Superior temporal gyrus (tissue), 1 donor: ENCODE data around the gene SEMA3D.

Source experiments
- DNase-seq: peaks from one replicate; pipeline ENCODE4 v3.0.0-alpha.2; 2016; ENCODE audit errors: extremely low spot score

The SEMA3D gene

DNA sequence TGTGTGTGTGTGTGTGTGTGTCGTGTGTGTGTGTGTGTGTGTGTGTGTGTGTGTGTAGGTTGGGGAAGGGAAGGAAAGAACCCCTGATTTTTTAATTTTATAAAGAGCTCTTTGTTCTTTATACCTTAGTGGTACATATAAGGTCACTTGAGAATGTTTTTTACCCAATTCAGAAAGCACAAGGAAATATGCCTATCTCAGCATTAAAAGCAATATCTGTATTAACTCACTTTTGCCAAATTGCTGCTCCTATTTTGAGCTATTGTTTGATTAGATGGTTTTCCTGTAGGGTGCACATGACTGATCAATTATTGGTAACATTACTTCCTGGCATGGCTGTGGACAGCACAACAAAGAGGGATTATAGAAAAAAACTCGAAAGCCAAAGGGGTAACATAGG, 60.5 kb downstream of the SEMA3D start:
- DNase-seq: no peak

DNA sequence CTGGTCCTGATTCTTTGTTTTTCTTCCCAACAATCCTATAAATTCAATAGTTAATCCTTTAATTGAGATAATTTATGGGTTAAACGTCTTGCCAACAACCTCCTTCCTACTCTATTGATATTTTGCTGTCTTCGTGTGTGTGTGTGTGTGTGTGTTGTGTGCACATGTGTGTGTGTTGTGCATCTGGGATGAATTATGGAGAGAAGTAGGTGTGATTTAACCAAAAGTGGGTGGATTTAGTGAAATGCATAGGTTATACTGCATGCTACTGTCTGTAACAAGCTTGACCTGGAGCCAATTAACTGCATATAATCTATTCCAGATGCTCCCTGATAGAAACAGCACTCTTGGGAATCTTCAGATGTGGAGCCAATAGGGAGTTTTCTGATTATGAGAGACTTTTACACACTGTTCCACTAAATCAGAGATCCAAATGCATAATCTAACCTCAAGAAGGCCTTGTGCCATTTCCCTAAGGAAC, 61.2 kb downstream of the SEMA3D start:
- no peak for DNase-seq

DNA sequence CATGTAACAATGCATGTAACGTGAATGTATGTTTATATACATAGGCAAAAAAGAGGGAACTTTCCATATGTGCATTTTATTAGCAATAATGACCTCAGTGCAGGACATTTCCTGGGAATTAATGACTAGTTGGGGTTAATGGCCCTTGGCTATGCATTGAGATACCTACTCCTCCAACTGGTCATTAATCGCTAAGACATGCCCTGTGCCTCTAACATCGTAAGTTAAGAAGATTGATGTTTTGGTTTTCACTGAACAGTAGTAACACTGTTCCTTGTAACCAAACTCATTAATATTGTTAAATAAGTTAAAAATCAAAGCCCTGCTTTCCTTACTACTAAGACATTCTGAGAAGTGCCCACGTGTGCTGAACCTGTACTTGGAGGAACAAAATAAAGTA, 61.7 kb downstream of the SEMA3D start:
- DNase-seq: no peak

DNA sequence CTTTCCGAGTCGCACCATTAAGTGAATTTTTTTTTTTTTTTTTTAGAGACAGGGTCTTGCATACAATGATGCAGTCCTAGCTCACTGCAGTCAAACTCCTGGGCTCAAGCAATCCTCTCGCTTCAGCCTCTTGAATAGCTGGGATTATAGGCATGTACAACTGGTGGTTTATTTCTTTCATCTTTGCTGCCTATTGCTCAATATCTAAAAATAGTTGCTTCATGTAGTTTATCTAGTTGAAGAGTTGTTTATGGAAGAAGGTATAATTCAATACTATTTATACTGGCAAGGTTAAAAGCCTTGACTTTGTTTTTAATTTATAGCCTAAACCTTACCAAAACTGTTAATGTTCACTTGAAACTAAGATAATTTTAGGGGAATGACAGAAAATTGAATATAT, 66.9 kb downstream of the SEMA3D start:
- no peak for DNase-seq

DNA sequence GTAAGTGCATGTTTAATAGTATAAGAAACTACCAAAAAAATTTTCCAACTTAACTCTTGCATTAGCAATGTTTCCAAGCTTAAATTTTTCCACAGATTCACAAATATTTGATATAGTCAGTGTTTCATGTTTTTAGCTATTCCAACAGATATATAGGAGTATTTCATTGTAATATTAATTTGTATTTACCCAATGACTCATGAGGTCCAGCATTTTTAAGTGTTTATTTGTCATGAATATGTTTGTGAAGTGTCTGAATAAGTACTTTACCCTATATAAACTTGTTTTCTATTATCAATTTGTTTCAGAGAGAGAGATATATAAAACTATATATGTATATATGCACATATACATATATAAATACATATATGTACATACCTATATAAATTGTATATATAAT, 71.0 kb downstream of the SEMA3D start:
- DNase-seq: no peak

DNA sequence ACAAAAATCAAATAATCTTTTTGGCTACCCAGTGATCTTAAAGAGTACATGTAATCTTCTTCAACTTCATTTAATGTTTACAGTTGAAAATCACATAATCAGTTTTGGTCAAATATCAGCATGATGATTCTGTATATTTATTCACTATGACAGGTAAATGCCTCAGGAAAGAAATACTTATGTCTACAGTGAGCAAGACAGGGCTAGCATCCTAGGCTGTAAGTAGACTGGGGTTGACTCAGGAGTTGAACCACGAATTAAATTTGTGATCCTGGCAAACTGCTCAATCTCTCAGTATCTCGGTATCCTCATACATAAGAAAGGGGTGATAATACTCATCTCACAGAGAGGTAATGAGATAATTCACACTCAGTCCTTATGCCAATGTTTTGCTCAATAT, 71.8 kb downstream of the SEMA3D start:
- no peak for DNase-seq

DNA sequence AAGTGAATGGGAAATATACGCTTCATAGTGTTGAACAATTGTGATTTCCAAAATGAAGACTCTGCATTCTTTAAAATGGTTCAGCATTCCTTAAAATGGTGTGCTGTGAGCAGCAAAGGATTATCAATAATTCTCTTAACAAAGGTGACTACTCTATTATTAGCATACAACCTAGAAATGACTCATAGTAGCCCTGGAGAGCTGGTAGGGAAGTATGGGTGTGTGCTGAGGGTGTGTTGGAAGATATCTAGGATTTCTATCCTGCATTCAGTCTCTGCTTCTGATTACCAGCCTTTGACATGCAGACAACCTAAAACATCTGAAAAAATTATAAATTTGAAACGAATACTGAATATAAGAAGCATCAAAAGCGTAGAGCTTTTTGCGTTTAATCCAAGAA, 72.5 kb downstream of the SEMA3D start:
- DNase-seq: no peak

DNA sequence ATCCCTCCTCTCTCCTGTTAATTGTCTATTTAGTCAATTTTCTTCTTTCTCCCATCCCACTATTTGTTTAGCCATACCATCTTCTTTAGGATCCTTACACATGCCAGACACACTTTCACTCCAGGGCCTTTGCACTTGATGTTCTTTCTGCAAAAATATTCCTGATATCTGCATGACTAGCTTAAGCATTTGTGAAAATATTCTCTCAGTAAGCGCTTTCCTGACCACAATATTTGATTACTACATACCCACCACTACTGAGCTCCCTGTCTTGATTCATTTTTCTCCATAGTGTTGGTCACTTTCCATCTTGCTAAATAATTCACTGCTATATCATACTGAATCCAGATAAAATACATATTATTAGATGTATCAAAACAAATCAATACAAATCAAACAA, 75.1 kb downstream of the SEMA3D start:
- DNase-seq: no peak

DNA sequence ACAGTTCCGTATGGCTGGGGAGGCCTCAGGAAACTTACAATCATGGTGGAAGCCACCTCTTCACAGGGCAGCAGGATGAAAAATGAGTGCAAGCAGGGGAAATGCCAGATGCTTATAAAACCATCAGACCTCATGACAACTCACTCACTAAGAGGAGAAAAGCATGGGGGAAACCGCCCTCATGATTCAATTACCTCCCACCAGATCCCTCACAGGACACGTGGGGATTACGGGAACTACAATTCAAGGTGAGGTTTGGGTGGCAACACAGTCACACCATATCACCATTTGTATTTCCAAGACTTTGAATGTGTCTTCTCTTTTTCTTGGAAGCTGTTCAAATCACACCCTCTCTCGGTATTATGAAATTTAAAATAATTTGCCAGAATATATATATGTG, 80.1 kb downstream of the SEMA3D start:
- DNase-seq: no peak

DNA sequence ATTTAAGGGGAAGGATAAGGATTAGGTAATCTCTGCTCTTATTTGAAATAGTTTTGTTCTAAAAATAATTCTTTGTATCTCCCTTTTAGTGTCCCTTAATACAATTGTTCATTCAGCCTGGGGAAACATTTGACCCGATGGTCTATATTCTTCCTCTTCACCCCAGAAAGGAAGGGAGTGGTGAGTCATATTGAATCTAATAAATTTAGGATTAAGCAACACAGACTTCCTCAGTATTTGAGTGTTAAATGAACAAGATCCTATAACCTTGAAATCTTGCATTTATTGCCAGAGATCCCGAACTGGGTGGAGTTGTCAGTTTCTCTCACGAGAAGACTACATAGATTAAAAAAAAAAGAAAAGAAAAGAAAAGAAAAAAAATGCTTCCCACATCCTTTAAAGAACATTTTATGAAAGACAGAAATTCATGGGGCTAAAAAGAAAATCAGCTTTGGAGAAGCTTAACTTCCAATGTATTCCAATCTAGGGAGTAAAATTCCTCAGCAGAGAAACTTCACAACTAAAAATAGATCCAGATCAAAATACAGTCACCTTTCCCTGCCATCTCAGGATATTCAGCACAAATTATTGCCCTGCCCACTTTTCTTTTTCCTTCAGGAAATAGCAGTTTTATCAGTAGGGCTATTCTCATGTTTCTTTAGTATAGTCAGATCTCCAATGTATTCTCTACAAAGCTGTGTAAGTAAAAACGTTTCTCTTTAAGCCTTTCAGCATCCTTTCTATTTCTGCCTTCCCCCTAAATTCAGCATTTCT, 82.2 kb downstream of the SEMA3D start:
- DNase-seq: no peak

DNA sequence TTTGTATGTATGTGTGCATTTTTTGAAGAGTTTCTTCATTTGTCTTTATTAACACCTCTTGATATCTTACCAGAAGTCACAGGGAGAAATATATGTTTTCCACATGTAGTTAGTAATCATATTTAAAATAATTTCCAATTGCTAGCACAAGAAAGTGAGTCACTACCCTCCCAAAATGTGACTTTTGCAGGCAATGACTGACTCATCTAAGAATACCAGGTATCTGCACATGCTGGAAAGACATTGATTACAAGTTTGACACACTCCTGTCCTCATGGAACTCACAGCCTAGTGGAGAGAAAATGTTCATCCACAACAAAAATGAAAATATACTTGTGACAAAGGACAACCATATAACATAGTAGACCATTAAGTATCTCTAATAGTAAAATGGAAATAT, 82.9 kb downstream of the SEMA3D start:
- DNase-seq: no peak

DNA sequence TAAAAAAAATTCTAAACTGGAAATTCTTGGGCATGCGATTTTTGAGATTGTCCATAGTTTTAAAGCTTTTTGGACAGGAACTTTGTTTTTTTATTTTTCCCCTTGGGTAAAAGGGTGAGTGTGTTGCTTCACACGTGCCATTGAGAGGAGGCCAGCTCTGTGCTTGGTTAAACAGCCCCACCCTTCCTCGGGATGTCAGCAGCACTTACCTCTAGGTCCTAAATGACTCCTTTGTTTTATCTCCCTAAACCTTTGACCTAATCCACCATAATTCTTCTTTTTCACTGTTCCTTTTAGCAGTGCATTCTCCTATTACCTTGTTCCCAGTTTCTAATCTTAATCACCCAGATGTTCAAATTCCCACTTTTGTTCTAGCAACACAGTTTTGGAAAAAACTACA, 83.5 kb downstream of the SEMA3D start:
- DNase-seq: no peak

DNA sequence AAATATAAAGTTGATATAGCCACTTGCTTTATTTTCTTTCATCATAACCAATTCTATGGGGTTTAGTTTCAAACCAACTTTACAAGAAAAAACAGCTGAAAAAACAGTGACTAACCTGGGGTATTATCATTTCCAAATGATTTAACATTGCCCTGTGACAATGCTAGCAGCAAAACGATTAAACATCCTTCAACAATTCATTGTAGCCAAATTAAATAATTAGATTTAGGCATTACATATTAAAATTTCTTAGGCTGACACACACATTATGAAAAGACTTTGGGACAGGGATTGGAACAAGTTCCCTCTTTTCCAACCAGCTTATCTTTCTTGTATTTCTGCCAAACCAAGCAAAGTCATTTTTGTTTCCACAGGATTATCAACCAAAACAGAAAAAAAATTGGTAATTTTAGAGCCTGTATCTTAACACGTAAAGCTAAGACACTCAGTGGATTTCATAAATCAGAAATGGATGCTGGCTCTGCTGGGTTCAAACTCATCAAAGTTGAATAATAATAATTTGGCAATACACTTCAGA, 84.0 kb downstream of the SEMA3D start:
- DNase-seq: no peak

DNA sequence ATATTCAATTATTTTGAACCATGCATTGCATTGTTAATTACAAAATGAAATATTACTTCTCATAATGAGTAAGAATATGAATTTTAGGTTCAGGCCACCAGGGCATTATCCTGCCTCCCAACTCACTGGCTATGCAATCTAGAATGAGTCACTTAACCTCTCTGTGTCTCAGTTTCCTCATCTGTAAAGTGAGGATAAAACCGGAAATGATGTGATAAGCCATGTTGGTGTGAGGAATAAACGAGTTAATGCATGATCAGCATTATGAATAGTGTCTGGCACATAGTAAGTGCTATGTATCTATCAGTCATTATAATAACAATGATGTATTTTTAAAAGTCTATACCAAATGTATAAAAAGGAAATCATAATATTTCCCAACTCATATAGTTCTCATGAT, 85.5 kb downstream of the SEMA3D start:
- DNase-seq: no peak

DNA sequence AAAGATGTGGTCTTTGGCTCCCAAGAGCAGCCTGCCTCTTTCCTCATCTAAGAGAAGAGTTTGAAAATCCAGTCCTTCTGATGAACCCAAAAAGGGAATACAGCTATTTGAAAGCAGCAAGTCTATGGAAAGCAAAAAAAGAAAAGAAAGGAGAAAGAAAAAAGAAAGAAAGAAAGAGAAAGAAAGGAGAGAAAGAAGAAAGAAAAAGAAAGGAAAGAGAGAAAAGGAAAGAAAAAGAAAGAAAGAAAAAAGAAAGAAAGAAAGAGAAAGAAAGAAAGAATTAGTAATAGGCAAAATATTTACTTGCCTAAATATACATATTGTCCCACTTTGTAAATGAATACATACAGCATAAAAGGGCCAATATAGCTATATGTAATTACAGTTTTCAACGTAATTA, 89.0 kb downstream of the SEMA3D start:
- no peak for DNase-seq

DNA sequence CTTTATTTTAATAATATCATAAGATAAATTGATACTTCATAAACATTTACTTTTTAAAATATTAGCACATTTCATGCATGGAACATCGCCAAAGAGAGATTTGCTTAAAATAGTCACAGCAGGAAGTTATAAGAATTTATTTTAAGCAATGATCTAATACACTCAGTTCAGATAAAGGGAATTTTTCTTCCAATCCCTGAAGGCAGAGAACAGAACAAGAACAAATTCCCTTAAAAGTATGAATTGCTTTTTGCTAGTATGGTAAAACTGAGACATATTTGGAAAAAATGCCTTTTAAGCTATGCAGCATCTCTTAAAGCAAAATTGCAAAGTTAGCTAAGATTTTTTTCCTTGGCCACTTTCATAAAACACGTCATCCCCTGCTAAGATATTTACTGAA, 91.0 kb downstream of the SEMA3D start:
- no peak for DNase-seq

DNA sequence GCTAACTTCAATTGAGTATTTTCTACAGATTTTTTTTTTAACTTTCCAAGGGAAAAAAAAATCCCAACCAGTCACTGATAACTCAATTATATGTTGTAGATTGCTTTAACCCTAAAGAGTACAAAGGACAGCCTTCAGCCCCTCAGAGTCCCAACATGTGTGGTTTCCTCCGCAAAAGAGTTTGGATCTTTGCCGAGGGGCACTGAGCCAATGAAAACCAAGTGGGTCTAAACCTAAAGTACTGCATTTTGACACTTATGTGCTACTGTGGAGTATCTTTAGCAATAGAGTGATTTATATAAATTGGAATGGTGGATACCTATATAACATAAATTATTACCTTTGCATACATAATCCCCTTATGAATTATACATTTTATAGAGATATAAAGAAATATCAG, 91.5 kb downstream of the SEMA3D start:
- DNase-seq: no peak

DNA sequence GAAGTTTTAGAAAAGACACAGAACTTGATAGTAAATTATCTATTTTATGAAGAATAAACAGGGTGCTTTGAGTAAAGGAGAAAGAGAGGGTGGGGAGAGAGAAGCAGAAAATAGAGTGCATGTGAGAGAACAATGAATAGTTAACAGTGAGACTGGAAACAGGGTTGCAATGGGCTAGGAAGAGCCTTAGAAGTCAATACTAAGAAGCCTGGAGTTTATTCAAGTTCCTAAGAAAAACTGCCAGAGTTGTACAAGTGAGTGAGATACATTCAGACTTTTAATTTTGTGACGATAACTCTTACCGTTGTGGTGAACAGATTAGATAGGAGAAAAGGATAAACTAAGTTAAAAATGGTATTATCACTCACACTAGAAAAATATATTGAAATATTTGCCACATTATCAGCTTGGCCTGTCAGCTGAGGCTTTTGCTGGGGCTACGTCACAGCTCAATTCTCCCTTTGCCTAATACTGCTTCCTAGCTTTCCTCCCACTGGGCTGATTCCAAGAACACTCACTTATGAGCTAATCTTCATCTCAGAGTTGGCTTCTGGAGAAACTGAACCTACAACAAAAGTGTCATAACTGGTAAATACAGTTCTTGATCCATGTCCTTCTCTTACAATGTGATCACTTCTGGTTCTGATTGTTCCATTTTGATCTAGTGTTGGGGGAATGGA, 92.7 kb downstream of the SEMA3D start:
- DNase-seq: no peak

DNA sequence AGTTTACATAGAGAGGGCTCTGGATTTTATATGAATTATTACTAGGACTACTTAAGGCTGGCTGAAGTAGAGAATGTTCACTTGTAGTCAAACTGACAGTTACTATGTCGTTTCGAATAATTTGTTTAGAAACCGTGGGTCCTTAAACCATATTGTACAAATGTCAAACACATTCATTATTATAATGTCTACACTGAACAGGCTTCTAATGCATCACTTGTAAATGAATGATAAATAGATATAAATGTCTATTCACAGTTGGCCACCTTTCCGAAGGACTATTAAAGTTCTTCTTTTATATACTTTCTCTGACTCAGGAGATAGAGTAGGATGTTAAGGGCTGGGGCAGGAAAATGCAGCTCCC, 95.3 kb downstream of the SEMA3D start:
- DNase-seq: no peak

DNA sequence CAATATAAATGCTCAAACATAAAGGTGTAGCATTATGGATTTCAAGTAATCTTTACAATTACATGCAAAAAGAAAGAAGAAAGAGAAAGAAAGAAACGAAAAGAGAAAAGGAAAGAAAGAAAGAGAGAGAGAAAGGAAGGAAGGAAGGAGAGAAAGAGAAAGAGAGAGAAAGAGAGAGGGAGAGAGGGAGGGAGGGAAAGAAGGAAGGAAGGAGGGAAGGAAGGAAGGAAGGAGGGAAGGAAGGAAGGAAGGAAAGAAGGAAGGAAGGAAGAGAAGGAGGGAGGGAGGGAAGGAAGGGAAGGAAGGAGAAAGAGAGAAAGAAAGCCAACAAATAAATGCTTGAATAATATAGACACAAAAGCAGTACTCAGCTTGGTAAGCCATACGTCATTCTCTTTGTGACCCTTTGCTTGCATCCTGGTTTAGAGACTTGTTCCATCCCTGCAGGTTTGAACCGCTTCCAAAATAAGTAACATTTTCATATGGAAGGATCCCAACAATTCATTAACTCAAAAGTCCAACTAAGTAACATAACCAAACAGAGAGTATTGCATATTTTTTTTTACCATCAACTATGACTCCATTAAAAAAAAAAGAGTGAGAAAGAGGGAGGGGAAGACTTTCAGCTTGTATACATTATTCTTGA, 95.8 kb downstream of the SEMA3D start:
- DNase-seq: no peak

DNA sequence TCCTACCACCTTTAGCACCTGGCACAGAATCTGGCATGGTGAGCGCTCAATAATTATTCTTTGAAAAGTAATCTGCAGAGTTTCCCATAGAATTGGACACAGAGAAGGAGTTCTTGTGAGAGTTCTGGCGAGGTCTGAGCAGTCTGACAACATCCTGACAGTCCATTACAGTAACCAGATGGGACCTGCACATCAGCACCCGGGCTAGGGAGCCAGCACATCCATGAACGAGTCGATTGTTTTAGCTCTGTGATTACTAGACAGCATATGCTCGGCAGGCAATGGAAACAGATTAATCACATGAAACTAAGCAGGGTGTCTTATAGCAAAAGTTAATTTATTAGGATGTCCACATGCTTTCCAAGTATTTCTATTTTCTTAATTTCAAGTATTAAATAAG, 96.7 kb downstream of the SEMA3D start:
- DNase-seq: no peak

DNA sequence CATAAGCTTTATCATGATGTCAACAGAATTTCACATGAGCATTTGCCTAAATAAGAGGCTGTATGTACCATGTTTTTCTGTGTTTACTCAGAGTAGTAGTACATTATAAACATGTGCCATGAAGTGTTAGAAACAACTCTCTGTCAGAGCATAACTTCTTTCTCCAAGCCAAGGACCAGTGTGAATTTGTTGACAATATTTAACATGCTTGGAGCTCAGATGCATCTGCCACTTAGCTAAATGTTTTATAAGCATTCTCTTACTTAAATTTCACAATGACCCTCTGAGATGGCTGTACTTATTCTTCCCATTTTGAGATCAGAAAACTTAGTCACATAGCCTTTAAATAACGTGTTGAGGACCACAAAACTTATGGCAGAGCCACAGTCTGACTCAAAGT, 105.0 kb downstream of the SEMA3D start:
- no peak for DNase-seq

DNA sequence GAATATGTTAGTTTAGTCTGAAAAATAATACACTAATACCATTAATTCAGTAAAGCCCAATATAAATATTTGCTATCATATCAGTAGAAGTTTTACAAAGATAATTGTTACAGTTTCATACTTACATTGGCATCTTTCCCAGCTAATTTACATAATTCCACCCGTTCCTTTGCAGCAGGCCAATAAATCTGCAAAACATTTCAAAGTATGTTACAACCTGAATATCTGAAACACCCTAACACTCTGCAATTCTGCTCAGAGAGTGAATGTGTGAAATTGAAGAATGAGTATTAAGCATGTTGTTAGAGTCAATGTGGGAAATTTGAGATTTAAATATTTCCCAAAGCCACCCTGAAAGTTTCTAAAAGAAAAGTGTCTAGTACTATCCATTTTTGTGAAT, 105.5 kb downstream of the SEMA3D start:
- DNase-seq: no peak
